ENCODE data around the gene LRP1B. TPM values are rescaled to one million over a fixed set of nuclear protein-coding genes. Genes with fewer than 3 reads are reported as not detected.
"Not testable (repeated sequence)": the region's sequence is repeated elsewhere in the genome, so short reads cannot be mapped to it uniquely, and the experiment has no call there.

The LRP1B gene
- polyA plus RNA-seq, 3 donors, result 0.25 to 3.1 (median 2.2) TPM

- WGBS, 3 donors, result 34 to 68% (median 62%) methylated on average over 3 of the region's 3 CpGs
- no peak overlapping the region for H3K27ac ChIP-seq (ENCODE audit: low read depth, low read length)
Measured at GRCh38 chr2:140457483-140457882, 1673.3 kb downstream of the LRP1B start.

GRCh38 chr2:140455315-140455714, 1675.5 kb downstream of the LRP1B start:
- 72 to 90% (median 88%) methylated on average over 1 of the region's 1 CpG for WGBS, 3 donors
- H3K27ac ChIP-seq (ENCODE audit: low read depth, low read length), result no peak overlapping the region

- no peak overlapping the region for H3K27ac ChIP-seq (ENCODE audit: low read depth, low read length)
- 75 to 90% (median 75%) methylated on average over 3 of the region's 3 CpGs for WGBS, 3 donors
Measured at GRCh38 chr2:140454717-140455116, 1676.1 kb downstream of the LRP1B start.

GRCh38 chr2:140451324-140451723, 1679.5 kb downstream of the LRP1B start:
- no peak overlapping the region for H3K27ac ChIP-seq (ENCODE audit: low read depth, low read length)

GRCh38 chr2:140442319-140442718, 1688.5 kb downstream of the LRP1B start:
- WGBS, 3 donors, result 64 to 73% (median 72%) methylated on average over 7 of the region's 7 CpGs
- no peak overlapping the region for H3K27ac ChIP-seq (ENCODE audit: low read depth, low read length)

GRCh38 chr2:140440815-140441214, 1690.0 kb downstream of the LRP1B start:
- WGBS, 3 donors, result 28 to 44% (median 33%) methylated on average over 2 of the region's 2 CpGs

GRCh38 chr2:140436936-140437335, 1693.9 kb downstream of the LRP1B start:
- 55 to 67% (median 64%) methylated on average over 5 of the region's 5 CpGs for WGBS, 3 donors

More at GRCh38 chr2:140440815-140441214, 1690.0 kb downstream of the LRP1B start:
- no peak overlapping the region for H3K27ac ChIP-seq (ENCODE audit: low read depth, low read length)

GRCh38 chr2:140427033-140427432, 1703.8 kb downstream of the LRP1B start:
- H3K27ac ChIP-seq (ENCODE audit: low read depth, low read length), result not testable (repeated sequence)
- 91 to 92% (median 92%) methylated on average over 18 of the region's 18 CpGs for WGBS, 3 donors

More at GRCh38 chr2:140436936-140437335, 1693.9 kb downstream of the LRP1B start:
- no peak overlapping the region for H3K27ac ChIP-seq (ENCODE audit: low read depth, low read length)

GRCh38 chr2:140424471-140424870, 1706.3 kb downstream of the LRP1B start:
- 67 to 72% (median 67%) methylated on average over 2 of the region's 2 CpGs for WGBS, 3 donors
- H3K27ac ChIP-seq (ENCODE audit: low read depth, low read length), result no peak overlapping the region

- 88 to 95% (median 89%) methylated on average over 7 of the region's 7 CpGs for WGBS, 3 donors
- H3K27ac ChIP-seq (ENCODE audit: low read depth, low read length), result no peak overlapping the region
Measured at GRCh38 chr2:140422759-140423158, 1708.1 kb downstream of the LRP1B start.

GRCh38 chr2:140417504-140417903, 1713.3 kb downstream of the LRP1B start:
- no peak overlapping the region for H3K27ac ChIP-seq (ENCODE audit: low read depth, low read length)
- 76 to 81% (median 79%) methylated on average over 3 of the region's 3 CpGs for WGBS, 3 donors

- WGBS, 3 donors, result 74 to 87% (median 83%) methylated on average over 1 of the region's 1 CpG
- no peak overlapping the region for H3K27ac ChIP-seq (ENCODE audit: low read depth, low read length)
Measured at GRCh38 chr2:140416577-140416976, 1714.2 kb downstream of the LRP1B start.

- not testable (repeated sequence) for H3K27ac ChIP-seq (ENCODE audit: low read depth, low read length)
- WGBS, 3 donors, result 41 to 72% (median 57%) methylated on average over 4 of the region's 4 CpGs
Measured at GRCh38 chr2:140415035-140415434, 1715.8 kb downstream of the LRP1B start.

GRCh38 chr2:140410695-140411094, 1720.1 kb downstream of the LRP1B start:
- H3K27ac ChIP-seq (ENCODE audit: low read depth, low read length), result no peak overlapping the region
- 64 to 78% (median 77%) methylated on average over 2 of the region's 2 CpGs for WGBS, 3 donors

- no peak overlapping the region for H3K27ac ChIP-seq (ENCODE audit: low read depth, low read length)
- WGBS, 3 donors, result 83 to 91% (median 83%) methylated on average over 2 of the region's 2 CpGs
Measured at GRCh38 chr2:140401056-140401455, 1729.8 kb downstream of the LRP1B start.

- no peak overlapping the region for H3K27ac ChIP-seq (ENCODE audit: low read depth, low read length)
- WGBS, 3 donors, result 59 to 63% (median 61%) methylated on average over 2 of the region's 2 CpGs
Measured at GRCh38 chr2:140392824-140393223, 1738.0 kb downstream of the LRP1B start.

- 91 to 94% (median 93%) methylated on average over 6 of the region's 6 CpGs for WGBS, 3 donors
- no peak overlapping the region for H3K27ac ChIP-seq (ENCODE audit: low read depth, low read length)
Measured at GRCh38 chr2:140384946-140385345, 1745.9 kb downstream of the LRP1B start.

GRCh38 chr2:140383781-140384180, 1747.0 kb downstream of the LRP1B start:
- H3K27ac ChIP-seq (ENCODE audit: low read depth, low read length), result no peak overlapping the region
- 73 to 84% (median 78%) methylated on average over 4 of the region's 4 CpGs for WGBS, 3 donors

- 90 to 95% (median 90%) methylated on average over 5 of the region's 5 CpGs for WGBS, 3 donors
- H3K27ac ChIP-seq (ENCODE audit: low read depth, low read length), result no peak overlapping the region
Measured at GRCh38 chr2:140376686-140377085, 1754.1 kb downstream of the LRP1B start.

GRCh38 chr2:140363131-140363530, 1767.7 kb downstream of the LRP1B start:
- 83 to 85% (median 83%) methylated on average over 1 of the region's 1 CpG for WGBS, 3 donors
- no peak overlapping the region for H3K27ac ChIP-seq (ENCODE audit: low read depth, low read length)

GRCh38 chr2:140362361-140362760, 1768.5 kb downstream of the LRP1B start:
- no peak overlapping the region for H3K27ac ChIP-seq (ENCODE audit: low read depth, low read length)
- WGBS, 3 donors, result 89 to 97% (median 93%) methylated on average over 1 of the region's 1 CpG
